Prostate gland (tissue), 2 donors: ENCODE measurements around the gene BCAP31.
A peak's percentile ranks its signal among the peaks of the same experiment; 100 is the strongest.

ENCODE experiments used
- CTCF ChIP-seq, 4 experiments: fragments of 200-600 bp in 2 of 4; fragments of 450-650 bp in 2 of 4; sonication (generic) in 2 of 4; IDR thresholded peaks; 1 replicate in 3 of 4; 2 replicates in 1 of 4; pipeline ENCODE4 v1.5.1; 2016 to 2019; ENCODE audit warnings: antibody characterized with exemption in 4 of 4, mild to moderate bottlenecking in 2 of 4, moderate library complexity in 2 of 4
- POLR2A ChIP-seq: fragments of 450-650 bp; IDR thresholded peaks from one replicate; pipeline ENCODE4 v1.6.1; 2016; ENCODE audit warnings: antibody characterized with exemption, mild to moderate bottlenecking
- POLR2AphosphoS5 ChIP-seq: sonication (generic); formaldehyde crosslinking; IDR thresholded peaks from one replicate; pipeline ENCODE4 v1.6.1; 2017; ENCODE audit warnings: antibody characterized with exemption

DNA sequence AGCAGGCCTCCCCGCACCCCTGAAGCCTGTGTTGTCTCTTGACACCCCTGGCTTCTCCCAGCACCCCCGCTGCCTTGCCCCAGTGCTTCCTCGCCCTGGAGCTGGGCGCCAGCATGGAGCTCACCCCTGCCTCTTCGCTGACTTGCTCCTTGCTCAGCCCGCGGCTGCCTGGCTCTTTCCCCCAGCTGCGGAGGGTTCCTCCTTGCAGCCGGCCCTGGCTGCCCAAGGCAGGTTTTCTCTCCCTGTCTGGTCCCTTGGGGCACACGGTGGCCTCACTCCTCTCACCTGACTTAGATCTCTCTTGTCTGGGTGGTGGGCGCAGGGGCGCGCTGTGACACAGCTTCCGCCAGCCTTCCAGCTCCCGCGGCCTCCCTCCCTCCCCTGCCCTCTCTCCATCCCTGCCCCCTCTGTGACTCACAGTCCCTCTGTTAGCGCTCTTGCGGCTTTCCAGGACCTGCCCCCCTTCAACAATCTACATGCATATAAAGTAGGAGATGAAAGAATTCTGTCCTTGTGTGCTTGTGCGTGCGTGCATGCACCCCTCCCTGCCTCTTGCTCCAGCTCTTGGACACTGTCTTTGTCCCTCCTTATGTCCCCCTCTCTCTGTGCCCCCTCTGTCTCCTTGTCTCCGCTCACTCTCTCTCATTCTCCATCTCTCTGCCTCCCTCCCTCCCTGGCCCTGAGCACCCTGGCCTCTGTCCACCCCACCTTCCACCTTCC is 42.1 kb upstream of the BCAP31 start:
- TF ChIP-seq POLR2AphosphoS5 = no peak
- no peak for TF ChIP-seq CTCF (IDR thresholded peaks at IDR 0.05)
- TF ChIP-seq POLR2A = peak; percentile 37
